Hepatocyte (in vitro differentiated cells): ENCODE measurements around the gene TIE1. TPM values are rescaled to one million over a fixed set of nuclear protein-coding genes. Genes with fewer than 3 reads are reported as not detected.

Source experiments
- DNase-seq: peaks from one replicate; pipeline ENCODE4 v3.0.0-alpha.2; 2016; ENCODE audit warnings: low spot score
- H2AFZ ChIP-seq: fragments of 200-600 bp; sonication (generic); 2 replicates; pipeline ENCODE4 v1.6.0; 2016; ENCODE audit warnings: antibody characterized with exemption, mild to moderate bottlenecking
- H3K27ac ChIP-seq: fragments of 200-600 bp; sonication (generic); 2 replicates; pipeline ENCODE4 v1.5.1; 2016; ENCODE audit warnings: mild to moderate bottlenecking
- H3K27me3 ChIP-seq: fragments of 200-600 bp; sonication (generic); 2 replicates; pipeline ENCODE4 v1.6.1; 2016
- H3K36me3 ChIP-seq: fragments of 200-600 bp; sonication (generic); replicated peaks from 2 replicates; pipeline ENCODE4 v1.5.1; 2016; ENCODE audit warnings: low read depth; ENCODE audit not compliant: insufficient read depth
- H3K4me1 ChIP-seq: fragments of 200-600 bp; sonication (generic); 2 replicates; pipeline ENCODE4 v1.5.1; 2016; ENCODE audit warnings: mild to moderate bottlenecking, moderate library complexity; ENCODE audit not compliant: insufficient read depth
- H3K4me2 ChIP-seq: fragments of 200-600 bp; sonication (generic); 2 replicates; pipeline ENCODE4 v1.6.0; 2016
- H3K4me3 ChIP-seq: fragments of 200-600 bp; sonication (generic); 2 replicates; pipeline ENCODE4 v1.5.1; 2016; ENCODE audit warnings: mild to moderate bottlenecking
- H3K79me2 ChIP-seq: fragments of 200-600 bp; sonication (generic); 2 replicates; pipeline ENCODE4 v1.6.0; 2017; ENCODE audit warnings: mild to moderate bottlenecking
- H3K9me2 ChIP-seq: fragments of 200-600 bp; sonication (generic); replicated peaks from 2 replicates; pipeline ENCODE4 v1.6.0; 2017; ENCODE audit warnings: mild to moderate bottlenecking; ENCODE audit not compliant: insufficient read depth
- H3K9me3 ChIP-seq: fragments of 200-600 bp; sonication (generic); 2 replicates; pipeline ENCODE4 v1.5.1; 2016; ENCODE audit warnings: low read depth, mild to moderate bottlenecking
- H4K20me1 ChIP-seq: fragments of 200-600 bp; sonication (generic); 2 replicates; pipeline ENCODE4 v1.6.0; 2016; ENCODE audit warnings: mild to moderate bottlenecking; ENCODE audit not compliant: insufficient read depth, poor library complexity, severe bottlenecking
- CTCF ChIP-seq: fragments of 200-600 bp; sonication (generic); IDR thresholded peaks from 2 replicates; pipeline ENCODE4 v1.5.1; 2016; ENCODE audit warnings: antibody characterized with exemption, mild to moderate bottlenecking; ENCODE audit not compliant: poor library complexity
- EZH2 ChIP-seq: fragments of 200-600 bp; sonication (generic); IDR thresholded peaks from 2 replicates; pipeline ENCODE4 v1.6.1; 2016; ENCODE audit warnings: antibody characterized with exemption, mild to moderate bottlenecking, borderline replicate concordance
- EZH2phosphoT487 ChIP-seq: fragments of 200-600 bp; sonication (generic); IDR thresholded peaks from one replicate; pipeline ENCODE4 v1.6.1; 2018; ENCODE audit warnings: antibody characterized with exemption, mild to moderate bottlenecking, low read depth, moderate library complexity; ENCODE audit not compliant: unreplicated experiment, severe bottlenecking
- WGBS: methylation state at CpG from one replicate; pipeline ENCODE4 v1.1.6; 2016; ENCODE audit warnings: low lambda C conversion rate; ENCODE audit errors: missing lambda C conversion rate; 5-methylcytosine and 5-hydroxymethylcytosine counted together
- polyA plus RNA-seq: library from polyadenylated mRNA; unstranded; fragments of >200 nt; fragmentation: Nextera tagmentation; extraction: Ambion mirVana; gene quantifications from 2 replicates; pipeline ENCODE4 v1.2.1, GENCODE V29; 2016
- total RNA-seq: library from RNA; depleted of rRNA; stranded (reverse); fragments of >200 nt; gene quantifications from 2 replicates; pipeline ENCODE4 v1.2.3, GENCODE V29; 2014

The TIE1 gene
- total and polyA plus RNA-seq, 2 experiments from 2014 or later, result 0.33 to 1.2 TPM

GRCh38 chr1:43329995-43330751 lies 29.4 kb downstream of the TIE1 start:
- no peak overlapping the region for H2AFZ ChIP-seq

DNA sequence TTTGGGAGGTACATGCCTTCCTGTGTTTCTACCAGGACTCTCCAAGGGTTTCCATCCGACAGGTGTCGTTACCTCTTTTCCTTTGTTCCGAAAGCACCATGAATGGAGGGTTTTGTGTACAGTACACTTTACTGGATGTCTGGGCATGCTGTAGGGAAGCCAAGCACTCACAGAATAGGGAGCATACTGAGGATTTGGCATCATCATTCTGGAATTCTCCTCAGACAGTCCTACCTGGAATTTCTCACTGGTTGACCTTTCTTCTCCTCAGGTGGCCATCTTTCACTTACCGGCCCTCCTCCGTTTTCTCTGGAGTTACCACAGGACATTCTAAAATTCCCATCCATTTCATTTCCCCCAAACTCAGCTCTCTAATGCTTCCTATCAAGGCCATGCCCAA lies 30.9 kb downstream of the TIE1 start:
- Histone ChIP-seq H2AFZ (no peak overlapping the region), H3K9me2 (no peaks in the 10 kb centered on the region), H3K27me3 (no peaks in the 10 kb centered on the region), H3K4me1 (no peaks in the 10 kb centered on the region), H3K36me3 (no peaks in the 10 kb centered on the region), H4K20me1 (no peaks in the 10 kb centered on the region), H3K79me2 (no peaks in the 10 kb centered on the region), H3K4me2 (no peak overlapping the region), H3K9me3 (no peaks in the 10 kb centered on the region), H3K27ac (no peak overlapping the region), H3K4me3 (no peak overlapping the region)
- TF ChIP-seq EZH2 (no peak), CTCF (no peak), EZH2phosphoT487 (no peak)
- 95% methylated on average over 5 of the region's 5 CpGs for WGBS
- no peak for DNase-seq

More at GRCh38 chr1:43329995-43330751, 29.4 kb downstream of the TIE1 start:
- DNase-seq, result peak; percentile 57
- no peak overlapping the region for H3K4me2 ChIP-seq
- H3K79me2 ChIP-seq, result no peaks in the 10 kb centered on the region
- H3K9me2 ChIP-seq, result no peaks in the 10 kb centered on the region
- H3K27me3 ChIP-seq, result no peaks in the 10 kb centered on the region
- no peaks in the 10 kb centered on the region for H3K9me3 ChIP-seq
- no peaks in the 10 kb centered on the region for H3K36me3 ChIP-seq
- H3K4me1 ChIP-seq, result no peaks in the 10 kb centered on the region
- H3K4me3 ChIP-seq, result no peak overlapping the region
- 59% methylated on average over 6 of the region's 6 CpGs for whole genome bisulfite sequencing
- no peaks in the 10 kb centered on the region for H4K20me1 ChIP-seq
- peak overlapping the region; percentile 34 for H3K27ac ChIP-seq
- no peak for TF ChIP-seq EZH2phosphoT487
- TF ChIP-seq EZH2, result no peak

- Histone ChIP-seq H3K27me3 (no peaks in the 10 kb centered on the region), H3K9me3 (no peaks in the 10 kb centered on the region), H3K36me3 (no peaks in the 10 kb centered on the region), H3K4me3 (no peak overlapping the region), H3K4me2 (no peak overlapping the region), H3K4me1 (no peaks in the 10 kb centered on the region), H3K27ac (no peak overlapping the region), H3K9me2 (no peaks in the 10 kb centered on the region), H4K20me1 (no peaks in the 10 kb centered on the region), H3K79me2 (no peaks in the 10 kb centered on the region), H2AFZ (no peak overlapping the region)
- TF ChIP-seq EZH2phosphoT487 (no peak), EZH2 (no peak), CTCF (no peak)
- DNase-seq, result no peak
- WGBS, result 71% methylated on average over 7 of the region's 7 CpGs
Observed at GRCh38 chr1:43334453-43335205, 33.8 kb downstream of the TIE1 start.

DNA sequence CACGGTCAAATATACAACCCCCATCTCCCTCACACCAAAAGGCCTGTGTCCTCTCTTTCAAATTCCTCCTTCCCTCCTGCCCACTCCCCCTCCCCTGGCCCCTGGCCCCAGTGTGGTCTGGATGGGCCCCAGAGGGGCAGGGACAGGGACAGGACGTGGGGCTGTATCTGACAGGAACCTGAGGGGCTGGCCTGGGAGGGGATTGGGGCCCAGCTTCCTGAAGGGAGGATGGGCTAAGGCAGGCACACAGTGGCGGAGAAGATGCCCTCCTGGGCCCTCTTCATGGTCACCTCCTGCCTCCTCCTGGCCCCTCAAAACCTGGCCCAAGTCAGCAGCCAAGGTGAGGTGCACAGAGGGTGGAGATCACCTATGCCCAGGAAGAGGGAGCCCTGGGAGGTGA lies 36.8 kb downstream of the TIE1 start, which contains the start of gene MPL:
MPL (plus strand) TSS at position 231 of the 400 bp plus-strand sequence; CDS start at position 262, 31 bp downstream.
- WGBS, result 83% methylated on average over 3 of the region's 3 CpGs
- Histone ChIP-seq H3K79me2 (no peaks in the 10 kb centered on the region), H3K4me2 (no peak within 1 kb of the TSS), H4K20me1 (no peaks in the 10 kb centered on the region), H3K9me3 (no peaks in the 10 kb centered on the region), H3K4me1 (no peaks in the 10 kb centered on the region), H3K36me3 (no peaks in the 10 kb centered on the region), H2AFZ (no peak within 1 kb of the TSS), H3K27me3 (no peaks in the 10 kb centered on the region), H3K27ac (no peak within 1 kb of the TSS), H3K9me2 (no peaks in the 10 kb centered on the region), H3K4me3 (no peak within 1 kb of the TSS)
- DNase-seq, result no peak
- TF ChIP-seq EZH2phosphoT487 (no peak), EZH2 (no peak), CTCF (no peak)
